KBM-7 (cell line): ENCODE measurements around the gene LHFPL6.

Source experiments
- DNase-seq: peaks from one replicate; pipeline ENCODE4 v3.0.0-alpha.2; 2015
- in situ Hi-C: fragments of 300-500 bp; cut with MboI; formaldehyde crosslinking; loops from 2 replicates; pipeline ENCODE4 v1.14.3; 2020; ENCODE audit warnings: low sequenced_read_pairs, low pct_unique_long_range_greater_than_20kb, mixed read lengths

Gene LHFPL6

DNA sequence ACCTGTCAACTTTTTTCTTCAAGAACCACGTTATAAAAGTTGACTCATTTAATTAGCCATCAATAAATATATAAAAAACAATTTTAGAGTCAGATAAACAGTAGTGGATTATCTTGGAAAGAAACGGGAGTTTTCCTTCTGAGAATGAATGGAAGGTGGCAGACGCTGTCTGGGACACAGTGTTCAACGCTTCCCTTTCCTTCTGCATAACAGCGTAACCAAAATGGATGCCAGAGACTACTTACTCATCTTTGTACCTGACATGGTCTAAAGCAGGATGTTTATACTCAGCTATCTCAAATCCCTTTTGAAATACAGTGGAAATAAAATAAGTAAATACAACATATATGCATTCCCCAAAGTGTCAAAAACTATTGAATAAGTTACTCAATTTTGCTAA, 195.2 kb downstream of the LHFPL6 start:
- in situ Hi-C loops, result loop anchor here (25.0 kb wide), 1 partner anchor 205 kb away; the partner anchor contains the start of gene LHFPL6
- no peak for DNase-seq

DNA sequence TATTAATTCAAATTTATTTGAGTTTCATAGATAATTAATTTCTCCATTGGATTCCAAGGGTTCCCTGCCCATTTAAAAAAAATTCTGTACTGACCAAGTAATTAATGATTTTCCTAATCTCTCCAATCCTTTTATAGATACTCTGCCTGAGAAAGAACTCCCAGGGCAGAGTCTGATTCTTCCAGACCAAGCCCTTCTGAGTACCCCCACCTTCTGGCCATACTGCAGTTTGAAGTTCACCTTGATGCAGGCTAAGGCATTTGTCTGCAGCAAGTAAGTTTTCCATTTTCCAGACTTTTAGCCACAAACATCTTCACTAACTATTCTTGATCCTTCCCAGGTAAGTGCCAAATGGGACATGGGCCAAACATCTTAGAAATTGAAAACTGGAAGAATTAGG, 195.9 kb downstream of the LHFPL6 start:
- in situ Hi-C loops, result loop anchor here (25.0 kb wide), 1 partner anchor 205 kb away; the partner anchor contains the start of gene LHFPL6
- no peak for DNase-seq

DNA sequence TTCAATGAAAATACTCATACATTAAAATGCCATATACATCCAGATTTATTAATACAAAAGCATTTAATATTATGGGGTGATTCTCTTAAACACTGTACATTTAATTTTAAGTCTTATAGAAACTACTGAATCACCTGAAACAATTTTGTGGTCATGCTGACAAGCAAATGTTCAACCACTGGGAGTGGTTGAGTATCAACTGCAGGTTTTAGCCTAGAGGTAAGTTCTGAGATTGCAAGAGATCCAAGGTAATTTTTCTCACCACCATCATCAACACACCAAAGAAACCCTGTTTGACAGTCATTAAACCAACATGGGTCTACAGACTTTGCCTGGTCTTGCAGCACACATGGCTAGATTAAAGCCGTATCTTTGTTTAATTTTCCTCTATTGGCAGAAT, 196.3 kb downstream of the LHFPL6 start:
- in situ Hi-C loops, result loop anchor here (25.0 kb wide), 1 partner anchor 206 kb away; the partner anchor contains the start of gene LHFPL6
- no peak for DNase-seq

DNA sequence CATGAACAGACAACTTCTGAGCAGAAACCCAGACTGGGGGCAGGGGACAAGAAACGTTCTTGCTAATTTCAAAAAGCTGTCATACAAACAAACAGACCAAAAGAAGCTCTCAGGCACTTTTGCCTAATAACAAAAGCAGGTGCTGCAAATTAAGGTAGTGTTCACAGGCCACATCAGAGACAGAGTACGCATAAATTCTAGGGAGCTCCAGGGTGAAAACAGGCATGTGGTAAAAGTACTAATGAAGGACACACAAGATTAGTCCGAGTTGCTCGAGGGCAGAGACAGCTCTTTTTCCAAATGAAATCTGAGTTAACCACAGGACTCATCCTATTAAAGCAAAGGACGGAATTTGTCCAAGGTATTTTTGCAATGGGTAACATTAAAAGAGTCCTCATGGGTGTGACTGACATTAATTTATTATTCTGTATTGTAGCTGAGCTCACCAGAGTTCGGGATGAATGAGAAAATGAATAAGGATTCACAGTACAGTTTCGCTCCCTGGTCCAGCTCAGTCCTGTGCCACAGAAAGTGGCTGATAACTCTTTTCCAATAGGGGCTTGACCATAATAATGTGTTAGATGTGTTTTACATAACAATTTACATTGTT, 197.3 kb downstream of the LHFPL6 start:
- in situ Hi-C loops, result loop anchor here (25.0 kb wide), 1 partner anchor 207 kb away; the partner anchor contains the start of gene LHFPL6

DNA sequence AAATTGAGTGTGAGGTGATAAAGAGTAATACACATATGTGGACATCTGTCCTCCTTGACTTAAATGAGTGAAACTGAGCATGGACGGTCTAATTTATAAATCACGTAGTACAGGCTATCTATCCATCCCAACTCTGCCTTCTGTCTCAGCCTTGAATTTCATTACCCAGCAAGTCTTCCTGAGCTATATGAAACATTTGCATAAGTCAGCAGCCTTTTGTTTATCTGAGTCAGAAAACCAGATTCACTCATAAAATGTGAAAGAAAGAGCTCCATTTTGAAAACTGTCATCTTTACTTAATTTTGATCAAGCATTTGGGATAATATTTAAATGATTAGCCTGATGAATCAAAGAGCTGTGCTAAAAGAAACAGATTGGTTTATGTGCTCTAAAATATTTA, 197.9 kb downstream of the LHFPL6 start:
- DNase-seq, result no peak
- in situ Hi-C loops, result loop anchor here (25.0 kb wide), 1 partner anchor 207 kb away; the partner anchor contains the start of gene LHFPL6

More for the DNA sequence above, 197.3 kb downstream of the LHFPL6 start:
- DNase-seq, result no peak

DNA sequence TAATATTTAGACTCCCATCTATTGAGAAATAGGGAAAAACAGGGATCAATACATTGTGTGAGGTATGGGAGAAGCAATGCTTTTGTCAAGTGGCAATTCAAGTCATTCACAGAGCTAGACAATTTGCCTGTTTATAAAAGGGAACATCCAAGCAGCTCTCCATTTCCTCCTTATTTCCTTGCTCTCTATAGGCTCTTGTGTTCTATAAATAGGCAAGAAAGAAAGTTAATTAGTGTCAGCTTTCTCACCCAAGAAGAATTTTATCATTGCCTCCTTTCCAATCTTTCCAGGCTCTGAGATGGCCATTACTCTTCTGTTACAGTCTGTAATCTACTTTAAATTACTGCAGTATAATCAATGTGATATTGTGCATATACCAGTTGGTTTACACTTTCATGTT, 199.9 kb downstream of the LHFPL6 start:
- no peak for DNase-seq
- in situ Hi-C loops, result loop anchor here (25.0 kb wide), 1 partner anchor 209 kb away; the partner anchor contains the start of gene LHFPL6

DNA sequence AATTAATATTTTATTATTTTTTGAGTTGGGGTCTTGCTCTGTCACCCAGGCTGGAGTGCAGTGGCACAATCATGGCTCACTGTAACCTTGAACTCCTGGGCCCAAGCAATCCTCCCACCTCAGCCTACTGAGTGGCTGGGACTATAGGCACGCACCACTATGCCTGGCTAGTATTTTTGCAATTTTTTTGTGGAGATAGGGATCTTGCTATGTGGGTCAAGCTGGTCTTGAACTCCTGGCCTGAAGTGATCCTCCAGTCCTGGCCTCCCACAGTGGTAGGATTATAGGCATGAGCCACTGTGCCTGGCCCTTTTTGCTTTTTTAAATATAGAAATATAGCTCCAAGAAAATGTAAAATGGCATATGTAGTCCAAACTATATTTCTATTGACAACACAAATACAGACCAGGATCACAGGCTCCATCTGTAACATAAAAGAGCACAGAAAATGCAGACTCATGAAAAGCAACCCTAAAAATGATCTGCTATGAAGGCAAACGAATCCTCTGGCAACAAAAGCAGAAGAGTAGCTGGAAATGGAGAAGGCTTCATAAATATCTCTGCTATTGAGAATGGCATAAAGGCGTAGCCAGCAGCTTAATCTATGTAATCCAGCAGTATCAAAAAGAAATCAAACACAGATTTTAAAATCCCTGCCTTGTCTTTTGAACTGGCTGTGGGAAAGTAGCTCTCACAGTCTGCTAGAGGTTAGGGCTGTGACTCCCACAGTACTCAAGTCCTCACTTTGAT, 200.6 kb downstream of the LHFPL6 start:
- DNase-seq, result no peak
- in situ Hi-C loops, result loop anchor here (25.0 kb wide), 1 partner anchor 210 kb away; the partner anchor contains the start of gene LHFPL6

DNA sequence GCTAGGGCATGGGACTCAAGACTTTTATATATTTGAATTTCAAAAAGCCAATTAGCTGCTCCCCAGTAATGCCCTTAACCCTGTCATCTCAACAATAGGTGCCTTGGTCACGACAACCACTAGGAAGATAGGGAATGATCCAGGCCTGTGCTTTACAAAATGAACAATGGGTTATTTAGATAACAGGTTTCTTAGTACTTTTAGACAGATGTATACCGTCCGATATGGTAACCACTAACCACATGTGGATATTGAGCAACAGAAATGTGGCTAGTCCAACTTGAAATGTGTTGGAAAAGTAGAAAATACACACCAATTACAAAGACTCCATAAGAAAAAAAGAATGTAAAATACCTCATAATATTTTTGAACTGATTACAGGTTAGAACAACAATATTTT, 201.2 kb downstream of the LHFPL6 start:
- DNase-seq, result peak; percentile 42
- in situ Hi-C loops, result loop anchor here (25.0 kb wide), 1 partner anchor 211 kb away; the partner anchor contains the start of gene LHFPL6

DNA sequence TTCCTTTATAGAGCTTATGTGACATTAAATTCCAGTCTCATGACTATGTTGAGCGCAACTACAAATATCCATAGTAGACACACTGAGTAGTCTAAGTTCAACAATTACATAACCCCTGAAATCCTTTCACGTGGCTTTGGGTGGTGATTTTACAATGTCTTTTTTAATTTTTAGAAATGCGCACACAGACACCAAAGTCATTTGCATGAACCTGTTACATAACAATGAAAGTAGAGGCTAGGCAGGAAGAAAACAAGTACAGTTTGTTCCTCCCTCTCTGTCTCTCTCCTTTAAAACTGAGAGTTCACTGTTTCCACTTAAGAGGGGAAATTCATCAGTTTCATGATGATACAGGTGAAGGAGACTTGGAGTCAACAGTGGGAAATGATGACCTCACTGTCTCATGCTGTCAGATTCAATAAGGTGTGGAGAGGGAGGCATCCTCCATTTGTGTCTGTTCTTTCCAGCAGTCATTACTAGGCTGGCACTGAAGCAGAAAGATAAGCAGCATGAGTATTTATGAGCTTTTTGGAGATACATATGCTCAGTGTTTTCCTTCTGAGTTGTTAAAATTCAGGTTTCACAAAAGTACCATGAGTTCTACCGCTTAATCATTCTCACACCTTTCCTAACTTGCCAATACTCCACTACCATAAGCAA, 201.8 kb downstream of the LHFPL6 start:
- no peak for DNase-seq
- in situ Hi-C loops, result loop anchor here (25.0 kb wide), 1 partner anchor 211 kb away; the partner anchor contains the start of gene LHFPL6

DNA sequence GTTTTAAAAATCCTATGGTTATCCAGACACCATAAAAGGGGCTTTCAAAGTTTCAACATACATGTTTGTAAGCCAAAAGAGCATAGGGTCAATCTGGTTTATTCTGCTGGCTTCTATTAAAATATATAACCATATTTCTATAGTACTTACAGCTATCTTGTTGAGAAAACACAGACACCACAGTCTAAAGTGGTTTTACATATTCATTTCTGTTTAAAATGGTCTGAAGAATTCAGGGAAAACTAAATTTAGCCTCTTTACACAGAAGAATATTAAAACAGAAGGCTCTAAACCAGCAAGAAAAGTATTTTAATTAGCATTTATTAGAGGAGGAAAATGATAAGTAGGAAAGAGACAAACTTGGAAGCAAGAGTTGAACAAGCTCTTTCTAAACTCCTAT, 203.9 kb downstream of the LHFPL6 start:
- in situ Hi-C loops, result no loop called here
- DNase-seq, result no peak

DNA sequence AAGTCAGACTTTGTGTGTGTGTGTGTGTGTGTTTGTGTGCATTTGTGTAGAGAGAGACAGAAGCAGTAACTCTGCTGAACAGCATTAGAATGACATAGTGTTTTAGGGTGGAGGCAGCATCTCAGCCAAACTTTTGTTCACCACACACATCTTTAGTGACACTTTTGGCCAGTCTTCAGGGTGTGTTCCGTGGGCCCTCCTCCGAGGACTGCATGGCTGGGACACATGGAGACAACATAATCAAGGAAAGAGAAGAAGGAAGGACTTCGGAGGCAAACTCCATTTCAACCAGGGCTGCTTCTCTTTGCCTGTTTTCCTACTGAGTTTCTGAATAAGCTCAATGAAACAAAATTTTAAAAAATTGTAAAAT, 205.1 kb downstream of the LHFPL6 start:
- in situ Hi-C loops, result no loop called here
- DNase-seq, result no peak

DNA sequence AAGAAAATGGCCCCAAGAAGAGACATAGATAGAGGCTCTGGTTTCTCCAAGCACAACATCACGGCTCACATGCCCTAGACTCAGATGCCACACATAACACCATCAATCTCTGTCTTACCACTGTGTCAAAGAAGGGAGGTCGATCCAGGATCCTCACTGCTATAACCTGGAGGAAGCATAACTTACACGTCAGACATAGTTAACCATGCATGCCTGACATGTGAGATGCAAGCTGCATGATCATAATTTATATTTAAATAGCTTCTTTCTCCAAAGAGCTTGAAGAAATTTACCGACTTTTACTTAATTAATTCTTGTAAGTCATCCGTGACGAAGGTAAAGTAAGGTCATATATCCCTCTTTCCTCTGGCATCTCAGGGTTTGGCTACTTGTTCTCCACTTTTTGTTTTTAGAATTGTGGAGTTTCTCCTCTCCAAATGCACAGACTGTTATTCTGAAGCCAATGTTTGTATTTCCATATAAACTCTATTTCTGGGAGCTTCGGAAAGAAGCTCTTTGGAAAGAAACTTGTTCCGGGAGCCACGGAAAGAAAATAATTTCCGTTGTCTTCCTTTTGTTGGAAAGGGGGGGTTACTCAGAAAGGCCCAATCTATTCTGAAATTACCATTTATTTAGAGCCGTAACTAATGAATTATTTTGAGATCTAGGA, 205.6 kb downstream of the LHFPL6 start:
- no peak for DNase-seq
- in situ Hi-C loops, result no loop called here

DNA sequence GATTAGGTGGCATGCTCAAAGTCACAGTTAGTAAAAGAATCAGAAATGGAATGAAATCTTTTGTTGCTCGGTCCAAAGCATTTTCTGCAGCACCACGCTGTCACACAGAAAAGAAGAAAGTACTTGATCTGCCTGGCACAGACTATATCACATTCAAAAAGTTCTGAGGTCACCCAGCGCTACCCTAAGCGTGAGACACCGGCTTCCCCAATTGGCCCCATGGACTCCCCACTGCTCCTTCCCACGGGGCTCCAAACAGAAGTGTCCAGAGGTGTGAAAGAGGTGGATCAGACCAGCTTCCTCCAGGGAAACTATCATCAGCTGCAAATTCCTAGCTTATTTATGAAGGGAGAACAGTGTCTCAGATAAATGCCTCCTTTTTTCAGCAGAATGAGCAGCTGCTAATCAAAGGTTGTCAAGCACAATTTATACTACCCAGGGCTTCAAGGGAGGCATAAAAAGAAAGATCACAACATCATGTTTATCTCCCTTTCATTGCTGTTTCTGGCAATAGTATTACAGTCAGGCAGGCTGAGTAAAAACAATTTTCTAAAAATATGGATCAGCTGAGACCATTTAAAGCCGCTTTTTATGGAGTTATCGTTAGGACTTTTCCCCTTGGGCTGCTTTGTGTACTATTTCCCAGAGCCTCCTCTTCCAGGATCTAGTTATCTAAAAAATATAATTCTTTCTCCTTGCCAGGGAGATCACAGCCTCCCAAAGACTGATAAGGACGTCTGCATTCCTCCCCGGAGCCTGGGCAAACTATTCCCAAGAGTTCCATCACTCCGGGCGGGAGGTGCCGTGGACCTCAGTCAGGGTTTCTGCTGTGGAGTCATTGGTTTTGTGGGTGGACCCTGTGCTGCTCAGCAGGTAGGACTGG, 208.0 kb downstream of the LHFPL6 start:
- no peak for DNase-seq
- in situ Hi-C loops, result no loop called here

DNA sequence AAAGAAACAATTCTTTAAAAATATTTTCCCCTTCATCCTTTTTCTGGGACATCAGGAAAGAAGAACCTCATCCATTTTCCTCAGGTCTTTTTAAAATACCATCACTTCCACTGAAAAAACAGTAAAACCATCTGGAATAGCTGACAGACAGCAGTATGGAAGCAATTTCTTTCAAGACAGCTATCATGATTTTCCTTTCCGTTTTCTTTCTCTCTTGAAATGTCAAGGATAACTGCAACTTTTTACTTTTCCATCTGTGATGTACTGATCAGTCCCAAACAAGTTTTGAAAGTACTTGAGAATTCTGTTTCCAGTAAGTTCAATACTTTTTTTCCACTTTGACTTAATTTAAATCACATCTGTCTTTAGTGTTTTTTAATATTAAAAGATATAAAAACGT, 211.2 kb downstream of the LHFPL6 start:
- DNase-seq, result no peak
- in situ Hi-C loops, result no loop called here

DNA sequence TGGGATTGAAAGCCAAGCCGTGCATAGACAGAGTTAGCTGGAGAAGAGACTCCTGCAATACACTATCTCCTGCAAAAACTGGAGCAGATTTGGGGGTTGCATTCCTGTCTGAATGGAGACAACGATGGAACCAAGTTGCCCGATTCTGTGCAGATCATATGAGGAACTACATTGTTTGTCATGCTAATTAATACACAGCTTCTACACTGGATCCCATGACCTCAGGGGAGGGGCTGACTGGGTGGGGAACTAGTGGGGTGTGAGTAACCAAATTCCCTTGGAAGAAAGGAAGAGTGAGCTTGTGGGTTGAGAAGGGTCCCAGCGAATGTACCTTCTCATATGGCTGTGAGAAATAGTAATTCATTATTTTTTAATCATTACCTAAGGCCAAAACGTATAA, 214.0 kb downstream of the LHFPL6 start:
- DNase-seq, result no peak

DNA sequence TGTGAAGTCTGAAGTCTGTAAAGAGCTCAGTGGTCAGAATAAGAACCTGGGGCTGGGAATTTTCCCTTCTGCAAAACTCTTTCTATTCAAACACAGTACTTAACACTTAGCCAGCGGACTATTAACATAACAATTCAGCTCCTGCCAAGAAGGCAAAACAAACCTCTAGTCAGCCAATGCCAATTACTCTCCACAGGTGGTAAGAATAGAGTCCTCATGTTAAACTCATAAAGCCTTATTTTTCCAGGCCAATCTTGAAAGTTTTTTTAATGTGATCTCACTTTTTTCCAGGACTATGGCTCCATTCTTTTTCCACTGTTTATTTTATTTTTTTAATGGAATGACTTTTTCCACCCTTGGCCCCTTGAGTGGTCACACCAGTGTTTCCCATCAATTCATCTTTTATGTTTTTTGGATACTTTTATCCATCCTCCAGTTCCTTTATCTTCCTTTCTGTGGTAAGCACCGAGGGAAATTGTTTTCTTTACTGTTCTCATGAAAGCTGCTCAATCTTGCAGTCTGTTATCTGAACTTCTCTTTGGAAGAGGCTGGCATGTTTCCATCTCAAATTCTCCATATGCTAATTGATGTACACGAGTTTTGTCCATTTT, 217.3 kb downstream of the LHFPL6 start:
- no peak for DNase-seq
- in situ Hi-C loops, result no loop called here

More for the DNA sequence above, 214.0 kb downstream of the LHFPL6 start:
- in situ Hi-C loops, result no loop called here

DNA sequence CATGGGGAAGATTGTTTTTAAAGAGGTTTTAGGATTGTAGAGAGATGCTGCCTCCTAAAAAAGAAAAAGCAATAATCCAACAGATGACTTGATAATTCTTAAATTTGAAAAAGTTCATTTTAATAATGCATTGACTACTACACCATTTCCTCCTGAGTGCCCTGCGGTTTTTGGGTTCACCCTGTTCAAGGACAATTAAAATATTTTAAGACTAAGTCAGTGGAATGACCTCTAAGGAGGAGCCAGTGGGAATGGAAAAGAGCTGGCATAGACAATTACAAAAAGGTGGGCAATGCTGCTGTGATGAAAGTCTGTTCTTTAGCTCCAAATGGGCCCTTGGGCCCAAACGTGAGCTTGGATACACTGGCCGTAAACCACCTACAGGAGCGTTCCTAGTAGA, 217.8 kb downstream of the LHFPL6 start:
- no peak for DNase-seq
- in situ Hi-C loops, result no loop called here

DNA sequence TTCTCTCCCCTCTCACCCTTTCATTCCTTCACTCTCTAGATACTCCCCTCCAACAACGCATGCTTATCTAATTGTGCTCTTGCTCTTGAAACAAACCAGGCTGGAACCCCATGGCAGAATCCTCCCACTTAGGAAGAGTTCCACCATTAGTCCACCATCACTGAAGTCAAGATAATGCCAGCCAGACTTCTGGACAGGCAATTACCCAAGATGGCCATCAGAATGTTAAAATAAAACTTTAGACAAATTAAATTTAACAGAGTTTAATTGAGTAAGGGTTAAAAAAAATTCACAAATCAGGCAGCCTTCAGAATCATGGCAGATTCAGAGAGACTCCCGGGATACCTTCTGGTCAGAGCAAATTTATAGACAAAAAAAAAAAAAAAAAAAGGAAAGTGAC, 221.5 kb downstream of the LHFPL6 start:
- DNase-seq, result no peak
- in situ Hi-C loops, result no loop called here
